NB4 (cell line): ENCODE data around the gene SAMD4A.

Source experiments
- DNase-seq: peaks from one replicate; pipeline ENCODE4 v3.0.0; 2010; ENCODE audit warnings: low read depth
- H3K4me3 ChIP-seq: one replicate; pipeline ENCODE4 v1.5.1; 2011; ENCODE audit warnings: mild to moderate bottlenecking, low read depth, low read length, moderate library complexity
- CTCF ChIP-seq: IDR thresholded peaks from one replicate; pipeline ENCODE4 v1.5.1; 2012; ENCODE audit warnings: low read depth, low read length
- MAX ChIP-seq: IDR thresholded peaks from 2 replicates; pipeline ENCODE4 v1.6.1; 2011; ENCODE audit warnings: low read depth, low read length
- MYC ChIP-seq: IDR thresholded peaks from 2 replicates; pipeline ENCODE4 v1.6.1; 2011; ENCODE audit warnings: low read depth, low read length
- POLR2A ChIP-seq: IDR thresholded peaks from 2 replicates; pipeline ENCODE4 v1.6.1; 2011; ENCODE audit warnings: mild to moderate bottlenecking; ENCODE audit not compliant: insufficient read length; ENCODE audit errors: extremely low read depth

SAMD4A gene

GRCh38 chr14:54574528-54574927 is 7.6 kb downstream of the SAMD4A start:
- no peak for DNase-seq
- TF ChIP-seq CTCF (no peak), MYC (no peak)
- no peak overlapping the region for H3K4me3 ChIP-seq

- DNase-seq = no peak
- TF ChIP-seq MYC = no peak
- no peak for TF ChIP-seq POLR2A
- TF ChIP-seq MAX = no peak
- no peak for TF ChIP-seq CTCF
- no peak overlapping the region for H3K4me3 ChIP-seq
These were observed 10.6 kb downstream of the SAMD4A start for GRCh38 chr14:54577494-54577893.

- no peak for DNase-seq
- no peak overlapping the region for H3K4me3 ChIP-seq
- TF ChIP-seq MYC (no peak), POLR2A (no peak), CTCF (no peak), MAX (no peak)
These were observed 11.0 kb downstream of the SAMD4A start for GRCh38 chr14:54577977-54578376.

GRCh38 chr14:54579621-54580020 is 12.7 kb downstream of the SAMD4A start:
- DNase-seq = no peak

GRCh38 chr14:54580933-54581332 is 14.0 kb downstream of the SAMD4A start:
- DNase-seq = no peak
- H3K4me3 ChIP-seq = no peak overlapping the region
- no peak for TF ChIP-seq MYC

More at GRCh38 chr14:54579621-54580020, 12.7 kb downstream of the SAMD4A start:
- no peak overlapping the region for H3K4me3 ChIP-seq
- no peak for TF ChIP-seq MYC
- TF ChIP-seq CTCF = no peak
- no peak for TF ChIP-seq MAX
- no peak for TF ChIP-seq POLR2A

- H3K4me3 ChIP-seq = no peak overlapping the region
- DNase-seq = no peak
- TF ChIP-seq POLR2A (no peak), MYC (no peak), MAX (no peak), CTCF (no peak)
These were observed 15.4 kb downstream of the SAMD4A start for GRCh38 chr14:54582334-54582733.
